Urinary bladder (tissue), 4 donors: ENCODE measurements around the gene FAM120A. TPM values are rescaled to one million over a fixed set of nuclear protein-coding genes. Genes with fewer than 3 reads are reported as not detected.
A peak's percentile ranks its signal among the peaks of the same experiment; 100 is the strongest.

Experiments used
- DNase-seq: peaks from one replicate; pipeline ENCODE4 v3.0.0-alpha.2; 2015; ENCODE audit errors: extremely low spot score
- H3K27ac ChIP-seq: one replicate; pipeline ENCODE4 v1.5.1; 2013; ENCODE audit warnings: low read depth, mild to moderate bottlenecking, moderate library complexity
- H3K36me3 ChIP-seq: one replicate; pipeline ENCODE4 v1.6.1; 2013; ENCODE audit warnings: mild to moderate bottlenecking, moderate library complexity; ENCODE audit not compliant: insufficient read depth
- H3K4me1 ChIP-seq: one replicate; pipeline ENCODE4 v1.6.1; 2013; ENCODE audit warnings: mild to moderate bottlenecking, moderate library complexity; ENCODE audit not compliant: insufficient read depth
- H3K4me3 ChIP-seq: one replicate; pipeline ENCODE4 v1.5.1; 2013; ENCODE audit warnings: low read depth, low read length
- WGBS: extraction: QIAGEN DNeasy Blood & Tissue Kit; methylation state at CpG from one replicate; pipeline ENCODE4 v1.1.7; 2013; 5-methylcytosine and 5-hydroxymethylcytosine counted together
- polyA plus RNA-seq: library from polyadenylated mRNA; stranded (reverse); fragments of 200-250 nt; gene quantifications from one replicate; pipeline ENCODE4 v1.2.3, GENCODE V29; 2013
- total RNA-seq: library from RNA; depleted of rRNA; stranded (reverse); fragments of >200 nt; gene quantifications from one replicate; pipeline ENCODE4 v1.2.3, GENCODE V29; 2014
- donor health status: healthy with polysubstance abuse.
- donor health status: healthy.

Gene FAM120A
- total and polyA plus RNA-seq, 2 donors: 67.9 to 101 TPM

DNA sequence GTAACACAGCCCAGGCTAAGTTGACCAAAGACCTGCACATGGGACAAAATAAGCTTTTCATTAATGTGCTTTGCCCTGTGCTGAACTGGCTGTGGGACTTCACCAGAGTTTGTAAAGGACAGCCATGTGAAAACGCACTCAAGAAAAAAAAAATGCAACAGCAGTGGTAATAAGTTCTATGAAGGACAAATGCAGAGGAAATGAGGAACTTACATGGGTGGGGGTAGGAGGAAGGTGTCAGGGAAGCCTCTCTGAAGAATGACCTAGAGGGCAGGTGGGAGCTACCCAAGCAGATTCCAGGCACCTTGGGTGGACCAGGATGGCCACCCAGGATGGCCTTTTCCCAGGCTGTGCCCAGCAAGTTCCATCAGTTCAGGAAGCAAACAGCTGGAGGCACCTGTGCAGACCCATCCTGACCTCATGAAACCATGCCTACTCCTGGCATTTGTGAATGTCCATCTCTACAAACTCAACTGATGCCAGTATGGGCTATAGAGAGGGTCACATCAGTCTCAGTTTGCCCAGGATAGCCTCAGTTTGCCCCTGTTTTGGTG is 118.2 kb downstream of the FAM120A start:
- DNase-seq: no peak
- H3K27ac ChIP-seq: no peak overlapping the region
- H3K4me1 ChIP-seq: no peaks in the 10 kb centered on the region
- H3K4me3 ChIP-seq: no peak overlapping the region
- no peaks in the 10 kb centered on the region for H3K36me3 ChIP-seq
- 88% methylated on average over 1 of the region's 1 CpG for WGBS

DNA sequence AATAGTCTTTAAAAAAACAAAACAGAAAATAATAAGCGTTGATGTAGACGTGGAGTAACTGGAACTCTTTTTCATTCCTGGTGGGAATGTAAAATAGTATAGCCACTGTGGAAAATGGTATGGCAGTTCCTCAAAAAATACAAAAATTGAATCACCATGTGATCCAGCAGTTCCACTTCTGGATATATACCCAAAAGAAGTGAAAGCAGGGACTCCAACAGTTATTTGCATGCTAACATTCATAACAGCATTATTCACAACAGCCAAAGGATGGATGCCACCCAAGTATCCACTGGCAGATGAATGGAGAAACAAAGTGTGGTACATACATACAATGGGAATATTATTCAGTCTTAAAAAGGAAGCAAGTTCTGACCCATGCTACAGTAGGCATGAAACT is 120.7 kb downstream of the FAM120A start:
- no peak overlapping the region for H3K4me3 ChIP-seq
- H3K36me3 ChIP-seq: no peaks in the 10 kb centered on the region
- H3K4me1 ChIP-seq: no peaks in the 10 kb centered on the region
- no peak overlapping the region for H3K27ac ChIP-seq
- no peak for DNase-seq
- WGBS: 93% methylated on average over 2 of the region's 2 CpGs

DNA sequence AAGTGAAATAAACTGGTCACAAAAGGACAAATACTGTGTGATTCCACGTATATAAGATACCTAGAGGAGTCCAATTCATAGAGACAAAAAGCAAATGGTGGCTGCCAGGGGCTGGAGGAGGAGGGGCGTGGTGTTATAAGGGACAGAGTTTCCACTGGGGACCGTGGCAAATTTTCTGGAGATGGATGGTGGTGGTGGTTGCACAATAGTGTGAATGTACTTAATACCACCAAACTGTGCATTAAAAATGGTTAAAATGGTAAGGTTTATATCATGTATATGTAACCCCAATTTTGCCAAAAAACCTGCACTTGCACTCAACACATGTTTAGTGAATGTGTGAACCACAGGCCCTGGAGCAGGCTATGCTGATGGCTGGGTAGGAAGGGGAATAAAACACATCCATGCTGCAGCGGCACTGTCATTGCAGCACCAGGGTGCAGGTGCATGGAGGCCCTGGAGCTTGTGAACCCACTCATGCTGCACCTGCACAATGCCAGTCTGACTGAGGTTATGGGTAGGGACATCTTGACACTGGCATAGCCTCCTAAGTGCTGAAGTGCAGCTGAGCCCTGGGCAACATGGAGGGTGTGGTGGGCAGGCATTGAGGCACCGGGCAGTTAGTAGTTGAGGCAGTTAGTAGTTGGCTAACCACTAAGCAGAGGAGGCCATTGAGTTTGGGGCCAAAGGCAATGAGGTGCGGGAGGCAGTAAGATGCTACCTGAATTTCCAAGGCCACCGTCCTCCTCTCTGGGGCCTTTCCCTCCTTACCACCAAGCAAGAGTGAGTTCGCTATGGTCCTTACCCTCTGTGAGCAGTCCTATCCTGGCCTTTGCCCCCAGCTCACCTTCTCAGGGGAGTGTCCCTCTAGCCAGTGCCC is 121.4 kb downstream of the FAM120A start:
- H3K4me3 ChIP-seq: no peak overlapping the region
- no peaks in the 10 kb centered on the region for H3K36me3 ChIP-seq
- WGBS: 95% methylated on average over 8 of the region's 8 CpGs
- no peak for DNase-seq
- no peaks in the 10 kb centered on the region for H3K4me1 ChIP-seq
- H3K27ac ChIP-seq: no peak overlapping the region

DNA sequence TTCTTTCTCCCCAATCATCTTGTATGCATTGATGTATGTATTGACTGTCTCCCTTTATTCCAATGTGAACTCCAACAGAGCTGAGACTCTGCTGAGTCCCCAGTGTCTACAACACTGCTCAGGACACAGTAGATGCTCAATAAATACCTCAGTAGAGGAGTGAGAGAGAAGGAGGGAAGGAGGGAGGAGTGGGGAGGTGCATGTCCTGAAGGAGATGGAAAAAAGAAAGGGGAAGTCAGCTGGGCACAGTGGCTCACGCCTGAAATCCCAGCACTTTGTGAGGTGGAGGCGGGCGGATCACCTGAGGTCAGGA is 122.0 kb downstream of the FAM120A start:
- H3K27ac ChIP-seq: no peak overlapping the region
- no peak overlapping the region for H3K4me3 ChIP-seq
- no peaks in the 10 kb centered on the region for H3K36me3 ChIP-seq
- DNase-seq: no peak
- 93% methylated on average over 3 of the region's 3 CpGs for WGBS
- H3K4me1 ChIP-seq: no peaks in the 10 kb centered on the region

DNA sequence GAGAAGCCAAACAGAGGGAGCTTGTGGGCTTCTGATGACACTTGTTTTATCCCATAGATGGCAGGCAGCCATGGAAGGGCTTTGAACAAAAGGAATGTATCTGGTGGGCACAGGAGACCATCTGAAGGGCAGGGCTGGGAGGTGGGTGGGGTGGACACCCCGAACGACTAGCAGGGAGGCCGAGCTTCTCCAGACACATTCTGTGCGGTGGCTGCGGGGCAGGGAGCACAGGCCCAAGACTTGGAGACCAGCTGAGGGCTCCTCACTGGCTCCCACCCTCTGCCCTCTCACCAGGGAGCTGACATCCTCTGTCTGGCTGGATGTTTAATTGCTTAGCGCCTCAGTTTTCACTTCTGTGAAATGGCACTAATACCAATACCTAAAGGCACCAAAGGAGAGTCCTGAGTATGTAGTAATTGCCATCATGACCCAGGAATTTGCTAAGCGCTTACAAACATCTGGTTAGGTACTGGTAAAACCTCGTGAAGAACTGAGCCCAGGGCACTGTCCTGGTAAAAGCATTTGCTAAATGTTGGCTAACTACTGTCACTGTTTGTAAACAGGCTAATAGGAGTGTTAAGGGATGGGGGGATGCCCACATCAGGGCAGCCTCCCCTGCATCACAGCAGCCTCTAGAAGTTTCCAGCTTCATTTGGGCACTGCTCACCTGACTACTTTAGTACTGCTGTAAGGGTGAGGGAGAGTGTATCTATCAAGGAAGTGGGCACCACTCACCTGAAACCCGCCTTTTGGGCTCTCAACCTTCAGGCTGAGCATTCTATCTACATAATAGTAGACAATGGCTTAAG is 122.8 kb downstream of the FAM120A start:
- WGBS: 82% methylated on average over 9 of the region's 9 CpGs
- no peak for DNase-seq
- no peak overlapping the region for H3K27ac ChIP-seq
- no peaks in the 10 kb centered on the region for H3K36me3 ChIP-seq
- H3K4me1 ChIP-seq: no peaks in the 10 kb centered on the region
- H3K4me3 ChIP-seq: no peak overlapping the region

DNA sequence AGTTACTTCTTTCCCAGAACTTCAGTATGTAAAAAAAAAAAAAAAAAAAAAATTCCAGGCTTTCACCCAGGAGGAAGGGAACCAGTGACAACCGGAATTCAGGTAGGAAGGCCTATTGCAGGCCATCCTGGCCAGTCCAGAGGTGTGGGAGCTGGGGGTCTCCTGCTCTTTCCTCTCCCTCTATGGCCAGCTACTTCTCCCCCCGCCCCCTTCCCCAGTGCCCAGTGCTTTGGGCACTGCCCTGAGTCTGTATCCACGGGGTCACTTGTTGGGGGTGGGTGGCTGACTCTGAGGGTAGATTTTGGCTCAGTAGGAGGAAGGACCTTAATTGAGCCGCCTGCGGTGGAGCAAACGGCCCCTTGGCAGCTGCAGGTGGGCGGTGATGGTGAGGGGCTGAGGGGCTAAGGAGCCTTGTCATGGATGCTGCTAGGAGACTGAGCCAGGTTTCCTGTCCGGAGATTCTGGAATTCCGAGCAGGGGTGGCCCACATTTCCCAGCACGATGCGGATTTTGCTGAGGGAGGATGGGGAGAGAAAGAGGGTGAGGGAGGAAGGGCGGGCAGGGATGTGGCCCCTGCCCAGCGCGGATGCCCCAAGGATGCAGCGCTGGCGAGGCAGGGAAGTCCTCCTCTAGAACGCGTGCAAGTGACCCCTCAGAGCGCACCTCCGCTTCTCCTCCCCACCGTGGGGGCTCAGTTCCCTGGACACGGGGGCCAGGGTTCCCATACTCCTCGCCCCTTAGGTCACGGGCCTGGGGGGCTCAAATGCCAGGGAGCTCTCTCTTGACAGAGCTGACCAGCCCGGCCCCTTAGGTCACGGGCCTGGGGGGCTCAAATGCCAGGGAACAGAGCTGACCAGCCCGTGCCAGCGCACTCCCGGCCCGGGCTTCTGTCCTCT is 123.7 kb downstream of the FAM120A start:
- Histone ChIP-seq H3K4me1 (peaks cover 4% of the 10 kb centered on the region), H3K4me3 (peak overlapping the region; percentile 93), H3K27ac (peak overlapping the region; percentile 88), H3K36me3 (no peaks in the 10 kb centered on the region)
- 16% methylated on average over 30 of the region's 30 CpGs for WGBS
- no peak for DNase-seq

DNA sequence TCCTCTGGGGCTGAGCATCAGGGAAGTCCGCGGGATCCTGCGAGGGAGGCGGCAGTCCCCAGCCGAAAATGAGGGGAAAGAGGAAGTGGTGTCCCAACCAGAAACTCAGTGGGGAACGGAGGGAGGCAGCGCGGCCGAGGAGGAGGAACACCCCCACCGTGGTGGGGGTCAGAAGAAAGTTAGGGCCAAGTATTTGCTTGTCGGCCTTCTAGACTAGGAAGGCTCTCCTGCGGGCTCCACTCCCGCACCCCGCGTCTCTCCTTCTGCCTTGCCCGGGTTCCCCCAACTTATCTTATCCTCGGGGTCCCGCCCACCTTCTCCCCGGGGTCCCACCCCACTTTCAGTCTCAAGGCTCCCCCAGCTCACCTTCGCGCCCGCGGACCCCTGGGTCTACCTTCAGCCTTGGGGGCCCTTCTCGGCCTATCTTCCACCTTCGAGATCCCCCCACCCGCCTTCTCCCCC is 124.3 kb downstream of the FAM120A start:
- Histone ChIP-seq H3K4me3 (peak overlapping the region; percentile 93), H3K36me3 (no peaks in the 10 kb centered on the region), H3K27ac (peak overlapping the region; percentile 88), H3K4me1 (peaks cover 4% of the 10 kb centered on the region)
- no peak for DNase-seq
- under 1% methylated on average over 26 of the region's 26 CpGs for WGBS

DNA sequence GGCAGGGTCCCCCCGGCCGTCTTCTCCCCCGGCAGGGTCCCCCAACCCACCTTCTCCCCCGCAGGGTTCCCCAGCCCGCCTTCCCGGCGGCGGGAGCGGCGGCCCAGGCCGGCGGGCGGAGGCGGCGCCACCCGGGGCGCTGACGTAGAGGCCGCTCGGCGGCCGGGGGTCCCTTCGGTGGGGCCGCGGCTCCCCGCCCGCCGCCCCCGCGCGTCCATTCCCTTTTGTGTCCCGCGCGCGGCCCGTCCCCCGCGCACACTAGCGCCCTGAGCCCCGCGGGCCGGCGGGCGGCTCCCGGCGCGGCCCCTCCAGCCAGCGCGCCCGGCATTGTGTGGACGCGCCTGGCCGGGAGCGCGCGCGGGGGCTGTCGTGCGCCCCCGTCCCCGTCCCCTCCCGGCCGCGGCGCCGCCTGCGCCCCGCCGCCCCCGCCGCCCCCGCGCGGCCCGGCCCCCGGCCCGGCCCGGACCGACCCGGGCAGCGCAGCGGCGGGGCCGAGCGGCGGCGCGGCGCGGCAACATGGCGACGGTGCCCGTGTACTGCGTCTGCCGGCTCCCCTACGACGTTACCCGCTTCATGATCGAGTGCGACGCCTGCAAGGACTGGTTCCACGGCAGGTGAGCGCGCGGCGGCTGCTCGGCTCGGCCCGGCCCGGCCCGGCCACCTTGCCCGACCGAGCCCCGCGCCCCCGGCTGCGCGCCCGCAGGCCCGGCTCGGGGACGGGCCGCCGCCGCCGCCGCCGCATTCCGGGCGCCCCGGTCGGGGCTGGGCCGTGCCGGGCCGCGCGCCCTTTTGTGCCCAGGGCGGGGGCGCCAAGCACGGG is 125.0 kb downstream of the FAM120A start, which contains the start of gene PHF2:
Gene PHF2, plus strand, starts transcription at position 327 of the 820 bp plus-strand sequence. Its CDS starts 190 bp downstream, at position 517.
- Histone ChIP-seq H3K27ac (peak within 1 kb of the TSS; percentile 88), H3K36me3 (no peaks in the 10 kb centered on the region), H3K4me3 (peak within 1 kb of the TSS; percentile 93), H3K4me1 (peaks cover 4% of the 10 kb centered on the region)
- under 1% methylated on average over 140 of the region's 140 CpGs for WGBS
- DNase-seq: no peak

DNA sequence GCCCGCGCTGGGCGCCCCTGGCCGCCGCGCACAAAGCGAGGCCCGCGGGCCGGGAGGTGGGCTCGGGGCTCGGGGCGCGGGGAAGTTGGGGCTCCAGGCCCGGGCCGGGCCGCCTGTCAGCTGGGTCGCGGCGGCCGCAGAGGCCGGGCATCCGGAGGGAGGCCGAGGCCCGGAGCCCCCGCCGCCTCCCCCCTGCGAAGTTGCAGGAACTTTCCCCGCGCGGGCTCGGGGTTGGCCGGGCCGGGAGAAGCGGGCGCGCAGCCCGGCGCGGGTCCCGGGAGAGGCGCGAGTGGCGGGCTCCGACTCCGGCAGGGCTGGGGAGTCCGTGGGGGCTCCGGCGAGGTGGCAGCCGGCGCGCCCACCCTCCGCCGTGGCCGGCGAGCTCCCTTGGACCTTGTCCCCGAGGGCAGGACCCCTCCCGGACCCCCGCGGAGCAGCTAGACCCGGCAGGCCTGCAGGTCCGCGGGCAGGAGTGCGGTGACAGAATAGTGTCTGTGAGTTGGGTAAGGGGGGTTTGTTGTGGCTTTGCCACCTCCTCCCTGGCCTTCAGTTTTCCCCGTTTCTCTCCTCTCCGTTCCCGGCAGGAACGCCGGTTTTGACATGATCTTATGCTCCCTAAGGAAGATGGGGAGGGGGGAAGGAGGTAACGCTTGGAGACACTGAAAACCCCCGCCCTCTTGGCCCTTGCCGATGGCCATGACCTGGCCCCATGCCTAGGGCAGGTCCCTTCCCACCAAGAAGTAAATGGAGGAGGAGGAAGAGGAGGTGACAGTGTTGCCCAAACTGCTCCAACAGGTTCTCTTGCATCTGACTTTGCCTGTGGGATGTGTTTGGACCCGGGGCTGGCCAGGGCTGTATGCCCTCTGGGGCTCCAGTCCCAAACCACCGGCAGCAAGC is 125.8 kb downstream of the FAM120A start:
- Histone ChIP-seq H3K4me1 (peaks cover 4% of the 10 kb centered on the region), H3K27ac (peak overlapping the region; percentile 88), H3K36me3 (no peaks in the 10 kb centered on the region), H3K4me3 (peak overlapping the region; percentile 93)
- DNase-seq: no peak
- WGBS: 1% methylated on average over 74 of the region's 74 CpGs

DNA sequence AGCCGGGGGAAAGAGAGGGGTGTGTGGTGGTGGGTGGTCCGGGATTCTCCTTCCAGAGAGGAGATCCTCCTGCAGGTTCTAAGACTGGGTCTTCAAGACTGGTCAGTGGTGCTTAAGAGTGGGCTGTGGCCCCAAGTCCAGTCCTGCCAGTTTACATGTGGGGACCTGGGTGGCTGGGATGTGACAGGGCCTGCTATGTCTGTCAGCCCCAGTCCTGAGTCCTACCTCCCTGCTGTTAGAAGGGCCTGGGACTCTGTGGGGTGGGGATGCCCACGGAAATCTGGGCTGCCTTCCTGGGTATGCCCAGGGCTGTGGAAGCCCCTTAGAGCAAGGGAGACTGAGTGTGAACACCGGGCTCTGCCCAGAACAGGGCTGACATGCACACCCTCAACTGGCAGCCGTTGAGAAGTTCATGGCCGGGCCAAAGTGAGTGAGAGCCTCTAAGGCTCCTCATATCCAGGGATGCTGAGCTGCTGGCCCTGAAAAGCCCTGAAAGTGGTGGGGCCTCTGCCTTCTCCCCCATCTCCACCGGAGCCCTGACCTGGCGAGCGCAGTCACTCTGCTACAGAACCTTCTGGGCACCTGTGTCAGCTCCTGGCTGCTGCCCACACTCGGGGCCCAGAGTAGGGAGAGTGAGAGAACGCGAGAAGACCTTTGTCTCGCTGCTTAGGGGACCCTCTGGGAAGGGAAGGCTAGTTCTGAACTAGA is 126.6 kb downstream of the FAM120A start:
- Histone ChIP-seq H3K4me3 (peak overlapping the region; percentile 93), H3K27ac (no peak overlapping the region), H3K4me1 (peaks cover 4% of the 10 kb centered on the region), H3K36me3 (no peaks in the 10 kb centered on the region)
- WGBS: 55% methylated on average over 13 of the region's 13 CpGs
- DNase-seq: no peak

DNA sequence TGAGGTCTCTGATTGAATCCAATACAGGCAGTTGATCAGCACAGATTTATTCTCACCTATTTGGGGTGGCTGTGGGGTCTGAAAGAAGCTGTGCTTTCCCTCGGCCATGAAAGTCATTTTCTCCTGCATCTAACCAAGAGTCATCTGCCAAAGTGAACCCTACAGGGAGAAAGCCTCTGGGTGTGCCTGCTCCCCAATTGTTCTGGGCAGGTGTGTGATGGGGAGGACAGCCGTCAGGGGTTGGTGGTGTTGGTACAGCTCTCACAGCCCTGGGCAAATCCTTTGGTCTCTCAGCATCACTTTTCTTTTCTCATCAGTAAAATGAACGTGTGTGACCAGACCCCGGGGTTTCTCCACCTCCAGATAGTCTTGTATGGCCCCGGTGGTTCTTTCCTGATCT is 127.4 kb downstream of the FAM120A start:
- DNase-seq: no peak

More for the DNA sequence above, 127.4 kb downstream of the FAM120A start:
- Histone ChIP-seq H3K4me1 (peaks cover 4% of the 10 kb centered on the region), H3K27ac (no peak overlapping the region), H3K4me3 (no peak overlapping the region), H3K36me3 (no peaks in the 10 kb centered on the region)
- 72% methylated on average over 5 of the region's 5 CpGs for WGBS
